ENCODE results near the gene DDX47.
"Not testable (repeated sequence)": the region's sequence is repeated elsewhere in the genome, so short reads cannot be mapped to it uniquely, and the experiment has no call there.

Gene DDX47

GRCh38 chr12:12790956-12791355 lies 22.2 kb upstream of the DDX47 start:
- Mint-ChIP-seq H3K27ac (no peak overlapping the region), H3K4me1 (peaks cover 18% of the 10 kb centered on the region), H3K9me3 (no peaks in the 10 kb centered on the region), H3K27me3 (no peaks in the 10 kb centered on the region), H3K4me3 (no peak overlapping the region), H3K36me3 (no peaks in the 10 kb centered on the region)

DNA sequence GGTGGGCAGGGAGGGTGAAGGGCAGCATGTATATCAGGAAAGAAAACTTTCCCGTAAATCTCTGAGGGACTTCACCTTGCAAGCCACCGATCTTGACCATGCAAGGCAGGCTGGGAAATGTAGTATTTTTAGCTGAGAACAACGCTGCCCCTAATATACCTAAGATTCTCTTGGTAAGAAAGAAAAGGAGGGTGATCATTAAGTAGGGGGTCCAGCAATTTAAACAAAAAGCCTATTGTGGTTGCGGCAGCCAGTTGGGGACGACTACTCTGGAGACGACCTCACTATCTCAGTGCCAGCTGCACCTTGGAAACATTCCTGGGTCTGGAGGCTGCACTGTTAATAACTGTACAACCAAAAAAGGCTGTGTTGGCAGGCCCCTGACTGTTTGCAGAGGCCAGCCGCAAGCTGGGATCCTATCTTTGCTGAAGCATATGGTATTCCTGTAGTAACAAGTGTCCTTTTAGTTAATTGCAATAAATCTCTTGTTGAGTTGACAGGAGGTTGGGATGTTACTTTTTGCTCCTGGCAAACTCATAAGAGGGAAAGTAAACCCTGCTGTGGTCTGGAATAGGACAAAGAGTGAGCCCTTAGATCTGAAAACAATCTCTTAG lies 21.3 kb upstream of the DDX47 start:
- H3K9me3 Mint-ChIP-seq = no peaks in the 10 kb centered on the region
- no peak overlapping the region for H3K27ac Mint-ChIP-seq
- no peaks in the 10 kb centered on the region for H3K27me3 Mint-ChIP-seq
- no peak overlapping the region for H3K4me3 Mint-ChIP-seq
- no peaks in the 10 kb centered on the region for H3K36me3 Mint-ChIP-seq
- peaks cover 14% of the 10 kb centered on the region for H3K4me1 Mint-ChIP-seq

- H3K27me3 Mint-ChIP-seq = no peaks in the 10 kb centered on the region
- H3K9me3 Mint-ChIP-seq = no peaks in the 10 kb centered on the region
- no peaks in the 10 kb centered on the region for H3K36me3 Mint-ChIP-seq
- no peak overlapping the region for H3K4me3 Mint-ChIP-seq
- H3K27ac Mint-ChIP-seq = no peak overlapping the region
- peaks cover 13% of the 10 kb centered on the region for H3K4me1 Mint-ChIP-seq
Observed at GRCh38 chr12:12792421-12792820, 20.7 kb upstream of the DDX47 start.

DNA sequence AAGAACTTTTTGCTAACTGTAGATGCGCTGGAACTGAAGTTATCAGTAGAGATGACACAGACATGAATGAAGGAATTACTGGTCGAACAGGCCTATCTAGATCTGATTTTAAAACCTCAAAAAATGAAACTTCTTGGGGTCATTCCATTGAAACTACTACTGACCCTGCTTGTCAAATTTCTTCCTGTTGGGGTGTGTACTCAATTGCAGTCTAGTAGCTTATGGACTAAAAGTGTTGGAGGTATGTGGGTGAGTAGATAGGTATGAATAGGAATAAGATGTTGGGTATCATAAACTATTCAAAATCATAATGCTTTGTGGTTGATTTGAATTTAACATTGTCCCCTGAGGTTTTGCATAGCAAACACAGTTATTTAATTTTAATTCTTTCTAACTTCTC lies 18.5 kb upstream of the DDX47 start:
- H3K4me1 Mint-ChIP-seq = no peaks in the 10 kb centered on the region
- no peak overlapping the region for H3K4me3 Mint-ChIP-seq
- no peaks in the 10 kb centered on the region for H3K9me3 Mint-ChIP-seq
- no peaks in the 10 kb centered on the region for H3K27me3 Mint-ChIP-seq
- no peak overlapping the region for H3K27ac Mint-ChIP-seq
- H3K36me3 Mint-ChIP-seq = no peaks in the 10 kb centered on the region

DNA sequence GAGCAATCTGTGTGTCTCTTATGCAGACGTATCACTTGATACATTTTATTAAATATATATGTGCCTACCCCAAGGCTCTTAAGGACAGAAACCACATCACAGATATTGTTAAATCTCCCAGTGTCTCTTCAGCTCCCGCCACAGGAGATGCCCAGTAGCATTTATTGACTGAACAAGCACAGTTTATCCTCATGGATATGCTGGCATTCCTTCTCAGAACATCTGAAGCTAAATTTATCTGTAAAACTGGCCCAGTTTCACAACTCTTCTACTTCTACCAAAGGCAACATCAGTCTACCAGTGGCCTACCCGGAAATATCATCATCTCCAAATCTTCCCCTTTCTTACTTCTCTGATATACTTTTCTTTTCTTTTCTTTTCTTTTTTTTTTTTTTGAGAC lies 17.0 kb upstream of the DDX47 start:
- no peak overlapping the region for H3K4me3 Mint-ChIP-seq
- no peaks in the 10 kb centered on the region for H3K27me3 Mint-ChIP-seq
- H3K9me3 Mint-ChIP-seq = no peaks in the 10 kb centered on the region
- H3K4me1 Mint-ChIP-seq = peaks cover 5% of the 10 kb centered on the region
- no peaks in the 10 kb centered on the region for H3K36me3 Mint-ChIP-seq
- no peak overlapping the region for H3K27ac Mint-ChIP-seq

DNA sequence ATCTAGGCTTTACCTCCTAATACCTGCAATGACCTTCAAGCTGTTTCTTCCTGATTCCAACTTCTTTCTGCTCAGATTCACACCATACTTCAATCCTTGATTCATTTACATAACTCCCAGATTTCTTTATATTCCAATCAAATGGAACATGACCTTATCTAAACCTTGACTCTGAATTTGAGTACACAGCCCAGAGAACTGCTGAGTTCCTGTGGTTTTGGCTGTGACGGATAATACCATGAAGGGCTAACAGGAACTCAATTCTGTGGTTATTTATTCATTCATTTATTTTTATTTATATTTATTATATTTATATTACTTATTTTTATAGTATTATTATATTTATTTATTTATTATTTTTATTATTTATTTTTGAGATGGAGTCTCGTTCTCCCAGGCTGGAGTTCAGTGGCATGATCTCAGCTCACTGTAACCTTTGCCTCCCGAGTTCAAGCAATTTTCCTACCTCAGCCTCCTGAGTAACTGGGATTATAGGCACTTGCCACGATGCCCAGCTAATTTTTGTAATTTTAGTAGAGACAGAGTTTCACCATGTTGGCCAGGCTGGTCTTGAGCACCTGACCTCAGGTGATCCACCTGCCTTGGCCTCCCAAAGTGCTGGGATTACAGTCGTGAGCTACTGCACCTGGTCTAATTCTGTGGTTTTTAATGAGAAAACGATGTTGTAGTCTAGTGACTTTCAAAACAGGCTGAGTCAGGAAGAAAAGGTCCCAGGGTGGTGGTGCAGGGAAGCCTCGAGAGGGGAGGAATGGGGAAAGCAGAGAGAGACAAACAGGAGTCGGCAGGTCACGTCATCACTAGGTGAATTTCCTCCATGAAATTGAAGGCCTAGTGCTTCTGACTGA lies 16.0 kb upstream of the DDX47 start:
- Mint-ChIP-seq H3K27ac (no peak overlapping the region), H3K9me3 (no peaks in the 10 kb centered on the region), H3K27me3 (no peaks in the 10 kb centered on the region), H3K4me1 (peaks cover 13% of the 10 kb centered on the region), H3K36me3 (no peaks in the 10 kb centered on the region), H3K4me3 (no peak overlapping the region)

DNA sequence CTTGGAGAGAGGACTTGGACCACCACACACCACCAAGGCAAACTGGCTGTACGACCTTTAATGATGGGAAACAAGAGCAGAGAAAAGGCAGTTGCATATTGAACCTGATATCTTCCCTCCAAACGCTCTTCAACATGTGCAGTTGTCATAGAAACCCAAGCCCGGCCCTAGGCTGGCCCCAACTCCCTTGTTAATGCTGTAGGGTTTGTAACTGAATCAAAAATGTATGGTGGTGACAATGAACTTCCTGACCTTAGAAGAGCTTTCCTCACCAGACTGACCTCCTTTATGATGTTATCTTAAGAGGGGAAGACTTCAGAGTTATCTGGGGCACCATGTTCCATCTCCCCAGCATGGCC lies 15.4 kb upstream of the DDX47 start:
- no peaks in the 10 kb centered on the region for H3K9me3 Mint-ChIP-seq
- no peaks in the 10 kb centered on the region for H3K36me3 Mint-ChIP-seq
- H3K27me3 Mint-ChIP-seq = no peaks in the 10 kb centered on the region
- peaks cover 19% of the 10 kb centered on the region for H3K4me1 Mint-ChIP-seq
- H3K27ac Mint-ChIP-seq = no peak overlapping the region
- no peak overlapping the region for H3K4me3 Mint-ChIP-seq

- H3K36me3 Mint-ChIP-seq = no peaks in the 10 kb centered on the region
- H3K4me1 Mint-ChIP-seq = peaks cover 26% of the 10 kb centered on the region
- no peaks in the 10 kb centered on the region for H3K9me3 Mint-ChIP-seq
- H3K27ac Mint-ChIP-seq = no peak overlapping the region
- no peak overlapping the region for H3K4me3 Mint-ChIP-seq
- no peaks in the 10 kb centered on the region for H3K27me3 Mint-ChIP-seq
Observed at GRCh38 chr12:12798480-12798879, 14.7 kb upstream of the DDX47 start.

DNA sequence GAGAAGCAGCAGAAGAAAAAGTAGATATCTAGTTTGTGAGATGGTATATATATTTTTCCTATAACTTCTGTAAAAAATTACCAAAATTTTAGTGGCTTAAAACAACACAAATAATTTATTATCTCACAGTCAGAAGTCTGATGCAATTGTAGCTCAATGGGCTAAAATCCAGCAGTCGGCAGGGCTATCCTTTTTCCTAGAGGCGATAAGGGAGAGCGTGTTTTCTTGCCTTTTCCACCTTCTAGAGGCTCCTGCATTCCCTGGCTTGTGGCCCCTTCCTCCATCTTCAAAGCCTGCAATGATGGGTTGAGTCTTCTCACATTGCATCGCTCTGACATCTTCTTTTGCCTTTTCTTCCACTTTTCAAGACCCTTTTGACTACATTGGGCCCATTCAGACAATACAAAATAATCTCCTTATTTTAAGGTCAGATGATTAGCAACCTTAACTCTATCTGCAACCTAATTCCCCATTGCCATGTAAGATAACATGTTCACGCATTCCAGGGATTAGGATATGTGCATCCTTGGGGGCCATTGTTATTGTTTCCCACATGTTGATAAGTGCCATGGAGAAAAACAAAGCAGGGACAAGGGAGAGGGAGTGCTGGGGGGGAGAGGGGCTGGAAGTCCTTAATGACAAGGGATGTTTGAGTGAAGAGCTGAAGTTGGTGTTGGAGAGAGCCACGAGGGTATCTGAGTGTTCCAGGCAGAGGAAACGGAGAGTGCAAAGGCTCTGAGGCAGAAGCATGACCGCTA lies 13.8 kb upstream of the DDX47 start:
- H3K27ac Mint-ChIP-seq = no peak overlapping the region
- peaks cover 34% of the 10 kb centered on the region for H3K4me1 Mint-ChIP-seq
- no peaks in the 10 kb centered on the region for H3K9me3 Mint-ChIP-seq
- H3K27me3 Mint-ChIP-seq = no peaks in the 10 kb centered on the region
- H3K36me3 Mint-ChIP-seq = no peaks in the 10 kb centered on the region
- no peak overlapping the region for H3K4me3 Mint-ChIP-seq

DNA sequence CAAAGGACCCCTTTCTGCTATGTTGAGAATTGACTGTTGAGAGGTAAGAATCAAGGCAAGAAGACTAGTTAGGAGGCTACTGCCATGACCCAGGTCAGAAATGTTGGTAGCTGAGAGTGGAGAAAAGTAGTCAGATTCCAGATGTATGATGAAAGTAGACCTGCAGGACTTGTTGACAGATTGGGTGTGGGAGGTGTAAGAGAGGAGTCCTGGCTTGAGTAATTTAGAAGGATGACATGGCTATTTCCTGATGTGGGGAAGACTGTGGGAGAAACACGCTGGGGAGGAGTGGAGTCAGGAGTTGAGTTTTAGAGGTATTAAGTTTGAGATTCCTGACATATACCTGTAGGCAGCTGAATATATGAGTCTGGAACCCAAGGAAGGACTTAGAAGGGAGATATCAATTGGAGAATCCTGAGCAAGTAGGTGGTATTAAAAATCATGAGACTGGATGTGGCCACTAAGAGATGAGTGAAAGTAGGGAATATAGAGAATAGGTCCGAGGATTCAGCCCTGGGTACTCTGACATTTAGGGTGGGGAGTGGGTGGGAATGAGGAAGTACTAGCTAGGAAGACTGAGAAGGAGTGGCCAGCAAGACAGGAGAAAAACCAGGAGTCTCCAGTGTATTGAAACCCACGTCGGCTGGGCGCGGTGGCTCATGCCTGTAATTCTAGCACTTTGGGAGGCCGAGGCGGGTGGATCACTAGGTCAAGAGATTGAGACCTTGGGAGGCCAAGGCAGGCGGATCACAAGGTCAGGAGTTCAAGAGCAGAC lies 12.6 kb upstream of the DDX47 start:
- peak overlapping the region; percentile 36 for H3K27ac Mint-ChIP-seq
- no peaks in the 10 kb centered on the region for H3K36me3 Mint-ChIP-seq
- no peak overlapping the region for H3K4me3 Mint-ChIP-seq
- no peaks in the 10 kb centered on the region for H3K9me3 Mint-ChIP-seq
- peaks cover 42% of the 10 kb centered on the region for H3K4me1 Mint-ChIP-seq
- H3K27me3 Mint-ChIP-seq = no peaks in the 10 kb centered on the region

GRCh38 chr12:12801656-12802055 lies 11.5 kb upstream of the DDX47 start:
- H3K9me3 Mint-ChIP-seq, H3K27me3 Mint-ChIP-seq, H3K36me3 Mint-ChIP-seq, H3K4me3 Mint-ChIP-seq: not testable (repeated sequence)
- H3K27ac Mint-ChIP-seq = peak overlapping the region; percentile 79
- peaks cover 53% of the 10 kb centered on the region for H3K4me1 Mint-ChIP-seq

DNA sequence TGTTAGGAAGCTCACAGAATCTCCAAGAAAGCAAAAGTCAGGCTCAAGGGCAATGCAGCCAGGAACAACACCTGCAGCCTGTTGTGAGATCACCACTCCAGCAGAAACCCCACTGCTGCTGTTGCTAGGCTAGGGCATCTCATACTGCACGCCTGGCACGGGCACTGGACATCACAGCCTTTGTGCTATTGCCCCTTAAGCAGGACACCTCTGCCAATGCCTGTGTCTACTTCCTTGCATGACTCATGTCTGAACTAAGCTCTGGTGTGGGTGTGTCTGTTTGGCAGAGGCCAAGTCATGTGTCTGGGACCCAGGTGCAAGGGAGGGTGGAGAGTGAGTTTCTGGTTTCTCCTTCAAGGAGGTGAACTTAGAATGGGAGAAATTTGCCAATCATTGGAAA lies 10.0 kb upstream of the DDX47 start:
- no peaks in the 10 kb centered on the region for H3K27me3 Mint-ChIP-seq
- no peaks in the 10 kb centered on the region for H3K9me3 Mint-ChIP-seq
- H3K27ac Mint-ChIP-seq = peak overlapping the region; percentile 88
- H3K4me1 Mint-ChIP-seq = peaks cover 67% of the 10 kb centered on the region
- H3K36me3 Mint-ChIP-seq = no peaks in the 10 kb centered on the region
- H3K4me3 Mint-ChIP-seq = peak overlapping the region; percentile 16

- Mint-ChIP-seq H3K27me3 (no peaks in the 10 kb centered on the region), H3K4me1 (peaks cover 75% of the 10 kb centered on the region), H3K27ac (peak overlapping the region; percentile 92), H3K9me3 (no peaks in the 10 kb centered on the region), H3K36me3 (no peaks in the 10 kb centered on the region), H3K4me3 (no peak overlapping the region)
Observed at GRCh38 chr12:12804011-12804410, 9.1 kb upstream of the DDX47 start.

- peaks cover 80% of the 10 kb centered on the region for H3K4me1 Mint-ChIP-seq
- no peak overlapping the region for H3K4me3 Mint-ChIP-seq
Observed at GRCh38 chr12:12804432-12804886, 8.7 kb upstream of the DDX47 start.

GRCh38 chr12:12806784-12807516 lies 6.2 kb upstream of the DDX47 start:
- no peak overlapping the region for H3K4me3 Mint-ChIP-seq
- peaks cover 75% of the 10 kb centered on the region for H3K4me1 Mint-ChIP-seq
- H3K9me3 Mint-ChIP-seq = no peaks in the 10 kb centered on the region
- no peaks in the 10 kb centered on the region for H3K36me3 Mint-ChIP-seq
- peak overlapping the region; percentile 97 for H3K27ac Mint-ChIP-seq
- no peaks in the 10 kb centered on the region for H3K27me3 Mint-ChIP-seq

More at GRCh38 chr12:12804432-12804886, 8.7 kb upstream of the DDX47 start:
- Mint-ChIP-seq H3K27ac (peak overlapping the region; percentile 92), H3K27me3 (no peaks in the 10 kb centered on the region), H3K36me3 (no peaks in the 10 kb centered on the region), H3K9me3 (no peaks in the 10 kb centered on the region)

Data from activated naive CD4-positive, alpha-beta T cell treated with anti-CD3 and anti-CD28 coated beads, Interleukin-2, amount 50 U/mL, for 24 hours (primary cell).